Stimulated activated CD4-positive, alpha-beta T cell treated with anti-CD3 and anti-CD28 coated beads, Interleukin-4, amount 100 ng/mL, for 4 hours (primary cell): ENCODE measurements around the gene NRDE2.
A peak's percentile ranks its signal among the peaks of the same experiment; 100 is the strongest.

Experiments used
- DNase-seq, 2 experiments: peaks; one replicate each; pipeline ENCODE4 v3.0.0-alpha.2; 2020

NRDE2 gene

GRCh38 chr14:90294872-90295271 lies 36.9 kb downstream of the NRDE2 start:
- no peak for DNase-seq

GRCh38 chr14:90293766-90294730 lies 37.7 kb downstream of the NRDE2 start:
- no peak for DNase-seq

- DNase-seq = no peak
These were observed 40.0 kb downstream of the NRDE2 start for GRCh38 chr14:90291699-90292098.

GRCh38 chr14:90290337-90291011 lies 41.3 kb downstream of the NRDE2 start:
- DNase-seq = no peak

GRCh38 chr14:90288651-90289355 lies 42.9 kb downstream of the NRDE2 start:
- no peak for DNase-seq

- no peak for DNase-seq
These were observed 44.0 kb downstream of the NRDE2 start for GRCh38 chr14:90287791-90288190.

- DNase-seq = no peak
These were observed 50.0 kb downstream of the NRDE2 start for GRCh38 chr14:90281756-90282155.

- no peak for DNase-seq
These were observed 50.5 kb downstream of the NRDE2 start for GRCh38 chr14:90281261-90281660.

GRCh38 chr14:90280096-90280495 lies 51.6 kb downstream of the NRDE2 start:
- DNase-seq = no peak

- DNase-seq = no peak
These were observed 53.3 kb downstream of the NRDE2 start for GRCh38 chr14:90278199-90279175.

- no peak for DNase-seq
These were observed 54.1 kb downstream of the NRDE2 start for GRCh38 chr14:90277581-90278198.

GRCh38 chr14:90276646-90277367 lies 54.9 kb downstream of the NRDE2 start:
- no peak for DNase-seq

- no peak for DNase-seq
These were observed 55.9 kb downstream of the NRDE2 start for GRCh38 chr14:90275820-90276219.

GRCh38 chr14:90275458-90275814 lies 56.3 kb downstream of the NRDE2 start:
- DNase-seq = no peak

- peak; percentile 22 to 52 for DNase-seq
These were observed 56.8 kb downstream of the NRDE2 start for GRCh38 chr14:90274808-90275457.

GRCh38 chr14:90274019-90274418 lies 57.7 kb downstream of the NRDE2 start:
- no peak for DNase-seq

GRCh38 chr14:90273532-90273931 lies 58.2 kb downstream of the NRDE2 start:
- DNase-seq = no peak

GRCh38 chr14:90272523-90272922 lies 59.2 kb downstream of the NRDE2 start:
- no peak for DNase-seq

GRCh38 chr14:90268420-90268819 lies 63.3 kb downstream of the NRDE2 start:
- DNase-seq = no peak

GRCh38 chr14:90266441-90267154 lies 65.1 kb downstream of the NRDE2 start:
- DNase-seq = no peak
